Urinary bladder (tissue), 4 donors: ENCODE data around the gene ADAMTS16. TPM values are rescaled to one million over a fixed set of nuclear protein-coding genes. Genes with fewer than 3 reads are reported as not detected.

Source experiments
- DNase-seq: peaks from one replicate; pipeline ENCODE4 v3.0.0-alpha.2; 2015; ENCODE audit errors: extremely low spot score
- H3K27ac ChIP-seq: one replicate; pipeline ENCODE4 v1.5.1; 2013; ENCODE audit warnings: low read depth, mild to moderate bottlenecking, moderate library complexity
- H3K36me3 ChIP-seq: one replicate; pipeline ENCODE4 v1.6.1; 2013; ENCODE audit warnings: mild to moderate bottlenecking, moderate library complexity; ENCODE audit not compliant: insufficient read depth
- H3K4me1 ChIP-seq: one replicate; pipeline ENCODE4 v1.6.1; 2013; ENCODE audit warnings: mild to moderate bottlenecking, moderate library complexity; ENCODE audit not compliant: insufficient read depth
- H3K4me3 ChIP-seq: one replicate; pipeline ENCODE4 v1.5.1; 2013; ENCODE audit warnings: low read depth, low read length
- WGBS: extraction: QIAGEN DNeasy Blood & Tissue Kit; methylation state at CpG from one replicate; pipeline ENCODE4 v1.1.7; 2013; 5-methylcytosine and 5-hydroxymethylcytosine counted together
- polyA plus RNA-seq: library from polyadenylated mRNA; stranded (reverse); fragments of 200-250 nt; gene quantifications from one replicate; pipeline ENCODE4 v1.2.3, GENCODE V29; 2013
- total RNA-seq: library from RNA; depleted of rRNA; stranded (reverse); fragments of >200 nt; gene quantifications from one replicate; pipeline ENCODE4 v1.2.3, GENCODE V29; 2014
- donor health status: healthy with polysubstance abuse.
- donor health status: healthy.

The ADAMTS16 gene
- total and polyA plus RNA-seq, 2 donors, result 0.16 to 13.5 TPM

DNA sequence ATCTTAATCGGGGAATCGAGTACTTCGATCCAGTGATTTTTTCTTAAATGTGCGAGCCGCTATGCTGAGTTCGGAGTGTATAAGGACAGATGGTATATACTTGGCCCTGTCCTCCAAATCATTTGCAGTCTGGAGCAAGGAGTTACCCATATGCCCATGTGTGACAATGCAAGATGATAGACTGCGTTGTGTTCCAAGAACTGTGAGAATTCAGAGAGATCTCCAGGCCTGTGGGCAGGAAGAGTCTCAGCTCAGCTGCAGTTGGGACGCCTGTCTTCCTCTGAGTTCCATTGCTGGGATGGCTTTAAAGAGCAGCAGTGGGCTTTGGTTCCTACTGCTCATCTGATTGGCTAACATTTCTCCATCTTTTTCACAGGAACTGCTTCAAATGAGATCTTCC is 106.6 kb downstream of the ADAMTS16 start:
- Histone ChIP-seq H3K36me3 (no peaks in the 10 kb centered on the region), H3K4me3 (no peak overlapping the region), H3K4me1 (no peaks in the 10 kb centered on the region), H3K27ac (no peak overlapping the region)
- no peak for DNase-seq
- 98% methylated on average over 8 of the region's 8 CpGs for WGBS

DNA sequence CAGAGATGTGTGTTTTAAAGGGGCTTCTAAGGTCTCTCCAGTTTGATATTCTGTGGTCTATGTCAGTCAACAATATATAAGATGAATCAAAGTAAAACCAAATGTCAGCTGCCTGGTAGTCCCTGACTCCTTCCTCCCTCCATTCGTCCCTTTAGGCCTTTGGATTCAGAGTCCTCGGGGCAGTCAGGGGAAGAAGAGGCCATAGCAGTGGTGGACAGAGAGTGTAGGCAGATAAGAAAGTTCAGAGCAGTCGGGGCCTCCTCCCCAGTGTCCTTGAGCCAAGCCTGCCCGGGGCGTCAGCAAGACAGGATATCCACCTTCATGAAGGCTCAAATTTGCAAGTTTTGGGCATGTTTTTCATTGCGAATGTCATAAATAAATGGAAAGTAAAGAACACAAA is 110.6 kb downstream of the ADAMTS16 start:
- 84% methylated on average over 6 of the region's 6 CpGs for WGBS

GRCh38 chr5:5252106-5252505 is 112.0 kb downstream of the ADAMTS16 start:
- 89% methylated on average over 8 of the region's 8 CpGs for WGBS
- no peak for DNase-seq
- no peak overlapping the region for H3K27ac ChIP-seq
- no peaks in the 10 kb centered on the region for H3K4me1 ChIP-seq
- no peaks in the 10 kb centered on the region for H3K36me3 ChIP-seq
- no peak overlapping the region for H3K4me3 ChIP-seq

More for the DNA sequence above, 110.6 kb downstream of the ADAMTS16 start:
- Histone ChIP-seq H3K4me3 (no peak overlapping the region), H3K4me1 (no peaks in the 10 kb centered on the region), H3K27ac (no peak overlapping the region), H3K36me3 (no peaks in the 10 kb centered on the region)
- DNase-seq, result no peak

GRCh38 chr5:5257353-5257752 is 117.2 kb downstream of the ADAMTS16 start:
- no peak for DNase-seq
- Histone ChIP-seq H3K4me1 (no peaks in the 10 kb centered on the region), H3K27ac (no peak overlapping the region), H3K4me3 (no peak overlapping the region), H3K36me3 (no peaks in the 10 kb centered on the region)
- 85% methylated on average over 5 of the region's 5 CpGs for WGBS

- DNase-seq, result no peak
- Histone ChIP-seq H3K4me1 (no peaks in the 10 kb centered on the region), H3K36me3 (no peaks in the 10 kb centered on the region), H3K4me3 (no peak overlapping the region), H3K27ac (no peak overlapping the region)
- WGBS, result 92% methylated on average over 1 of the region's 1 CpG
Observed at GRCh38 chr5:5258564-5258963, 118.4 kb downstream of the ADAMTS16 start.

- H3K4me3 ChIP-seq, result no peak overlapping the region
- 76% methylated on average over 3 of the region's 3 CpGs for WGBS
- H3K4me1 ChIP-seq, result no peaks in the 10 kb centered on the region
- H3K36me3 ChIP-seq, result no peaks in the 10 kb centered on the region
- no peak overlapping the region for H3K27ac ChIP-seq
- DNase-seq, result no peak
Observed at GRCh38 chr5:5264727-5265126, 124.6 kb downstream of the ADAMTS16 start.

DNA sequence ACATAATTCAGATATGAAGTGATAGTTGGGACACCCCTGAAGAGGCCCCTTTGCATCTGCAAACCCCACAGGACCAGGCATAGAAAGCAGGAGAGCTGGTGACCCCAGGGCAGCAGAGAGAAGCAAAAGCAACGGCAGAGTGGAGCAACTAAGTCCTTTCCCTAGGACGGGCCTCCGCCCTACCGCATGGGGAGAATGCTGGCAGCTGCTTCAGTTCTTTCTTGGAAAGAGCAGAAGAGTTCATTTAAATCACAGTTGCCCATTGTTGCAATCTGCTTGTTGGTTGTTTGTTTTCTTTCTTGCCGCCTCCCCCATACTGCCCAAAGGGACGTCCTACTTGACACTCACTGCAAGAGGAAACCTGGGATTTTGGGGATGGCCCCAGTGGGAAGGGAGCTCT is 126.2 kb downstream of the ADAMTS16 start:
- no peaks in the 10 kb centered on the region for H3K36me3 ChIP-seq
- H3K4me1 ChIP-seq, result no peaks in the 10 kb centered on the region
- no peak overlapping the region for H3K27ac ChIP-seq
- H3K4me3 ChIP-seq, result no peak overlapping the region
- no peak for DNase-seq
- WGBS, result 59% methylated on average over 6 of the region's 6 CpGs

DNA sequence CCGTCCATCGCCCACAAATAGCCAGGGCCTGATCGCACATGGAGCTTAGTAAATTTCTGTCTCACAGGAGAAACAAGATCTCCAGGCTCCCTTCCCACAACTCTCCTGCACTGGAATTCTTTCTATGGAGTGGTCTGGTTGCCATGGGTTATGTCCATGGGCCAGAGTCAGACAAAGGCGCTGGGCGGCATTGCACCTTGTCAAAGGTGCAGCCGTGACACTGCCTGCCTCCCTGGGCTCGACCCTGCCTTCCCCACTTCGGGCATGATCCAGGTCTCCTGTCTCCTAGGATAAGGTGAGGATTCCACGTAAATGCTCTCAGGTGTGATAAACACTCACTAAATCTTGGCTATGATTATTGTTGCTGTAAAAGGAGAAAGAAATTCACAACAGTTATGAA is 130.0 kb downstream of the ADAMTS16 start:
- Histone ChIP-seq H3K4me1 (no peaks in the 10 kb centered on the region), H3K27ac (no peak overlapping the region), H3K4me3 (no peak overlapping the region), H3K36me3 (no peaks in the 10 kb centered on the region)
- 92% methylated on average over 9 of the region's 9 CpGs for WGBS
- DNase-seq, result no peak

- peak; percentile 59 for DNase-seq
- WGBS, result 19% methylated on average over 18 of the region's 18 CpGs
- Histone ChIP-seq H3K36me3 (no peaks in the 10 kb centered on the region), H3K4me1 (no peaks in the 10 kb centered on the region), H3K4me3 (no peak overlapping the region), H3K27ac (no peak overlapping the region)
Observed at GRCh38 chr5:5270958-5271785, 131.0 kb downstream of the ADAMTS16 start.

DNA sequence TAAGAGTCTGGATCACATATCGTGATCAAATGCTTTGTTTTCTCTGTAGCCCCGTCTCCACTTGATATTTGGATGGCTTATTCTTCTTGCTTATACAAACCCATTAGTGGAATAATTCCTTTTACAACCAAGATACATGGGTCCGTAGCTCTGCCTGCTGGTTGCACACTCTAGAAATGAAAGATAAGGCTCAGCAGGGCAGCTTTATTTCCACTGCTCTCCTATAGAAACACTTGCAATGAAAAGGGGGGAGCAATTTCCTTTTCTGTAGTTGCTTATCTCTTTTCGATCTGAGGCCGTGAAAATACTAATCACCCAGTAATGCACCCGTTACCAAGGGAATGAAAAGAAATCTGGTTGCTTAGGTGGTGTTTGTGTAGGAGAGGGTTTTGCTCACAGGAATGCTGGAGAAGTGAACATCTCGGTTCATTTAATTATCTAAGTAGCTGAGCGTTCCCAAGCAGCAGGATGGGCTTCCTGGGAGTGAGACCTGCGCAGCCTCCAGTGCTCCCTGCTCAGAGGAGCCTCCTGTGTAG is 131.7 kb downstream of the ADAMTS16 start:
- H3K27ac ChIP-seq, result no peak overlapping the region

GRCh38 chr5:5273398-5273797 is 133.3 kb downstream of the ADAMTS16 start:
- Histone ChIP-seq H3K4me3 (no peak overlapping the region), H3K4me1 (no peaks in the 10 kb centered on the region), H3K36me3 (no peaks in the 10 kb centered on the region), H3K27ac (no peak overlapping the region)
- 92% methylated on average over 3 of the region's 3 CpGs for WGBS
- no peak for DNase-seq

More for the DNA sequence above, 131.7 kb downstream of the ADAMTS16 start:
- Histone ChIP-seq H3K4me1 (no peaks in the 10 kb centered on the region), H3K4me3 (no peak overlapping the region), H3K36me3 (no peaks in the 10 kb centered on the region)
- DNase-seq, result peak; percentile 45
- 25% methylated on average over 9 of the region's 9 CpGs for WGBS

GRCh38 chr5:5273976-5274375 is 133.8 kb downstream of the ADAMTS16 start:
- Histone ChIP-seq H3K36me3 (no peaks in the 10 kb centered on the region), H3K4me1 (no peaks in the 10 kb centered on the region), H3K4me3 (no peak overlapping the region), H3K27ac (no peak overlapping the region)
- 84% methylated on average over 5 of the region's 5 CpGs for WGBS
- DNase-seq, result no peak

DNA sequence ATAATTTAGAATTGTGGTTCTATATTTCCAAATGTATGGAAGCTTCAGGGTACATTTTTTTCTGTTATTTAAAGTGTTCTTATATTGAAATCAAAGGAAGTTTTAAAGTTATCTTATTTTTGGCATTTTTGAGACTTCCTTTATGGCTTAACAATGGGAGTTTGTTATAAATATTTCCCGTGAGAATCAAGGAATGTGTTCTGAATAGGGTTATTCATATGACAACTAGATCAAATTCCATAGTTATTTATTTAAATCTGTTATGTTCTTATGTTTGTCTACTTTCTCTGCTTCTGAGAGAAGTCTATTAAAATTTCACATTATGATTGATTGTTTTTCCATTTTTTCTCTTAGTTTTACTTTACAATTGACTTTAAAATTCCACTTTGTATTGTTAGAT is 135.1 kb downstream of the ADAMTS16 start:
- Histone ChIP-seq H3K4me1 (no peaks in the 10 kb centered on the region), H3K36me3 (no peaks in the 10 kb centered on the region), H3K4me3 (no peak overlapping the region), H3K27ac (no peak overlapping the region)
- 38% methylated on average over 1 of the region's 1 CpG for WGBS
- DNase-seq, result no peak

GRCh38 chr5:5276430-5276829 is 136.3 kb downstream of the ADAMTS16 start:
- H3K36me3 ChIP-seq, result no peaks in the 10 kb centered on the region
- H3K4me3 ChIP-seq, result no peak overlapping the region
- H3K4me1 ChIP-seq, result no peaks in the 10 kb centered on the region
- H3K27ac ChIP-seq, result no peak overlapping the region
- DNase-seq, result no peak
- WGBS, result 85% methylated on average over 8 of the region's 8 CpGs
